ENCODE results near the gene C16orf89.

C16orf89 gene

DNA sequence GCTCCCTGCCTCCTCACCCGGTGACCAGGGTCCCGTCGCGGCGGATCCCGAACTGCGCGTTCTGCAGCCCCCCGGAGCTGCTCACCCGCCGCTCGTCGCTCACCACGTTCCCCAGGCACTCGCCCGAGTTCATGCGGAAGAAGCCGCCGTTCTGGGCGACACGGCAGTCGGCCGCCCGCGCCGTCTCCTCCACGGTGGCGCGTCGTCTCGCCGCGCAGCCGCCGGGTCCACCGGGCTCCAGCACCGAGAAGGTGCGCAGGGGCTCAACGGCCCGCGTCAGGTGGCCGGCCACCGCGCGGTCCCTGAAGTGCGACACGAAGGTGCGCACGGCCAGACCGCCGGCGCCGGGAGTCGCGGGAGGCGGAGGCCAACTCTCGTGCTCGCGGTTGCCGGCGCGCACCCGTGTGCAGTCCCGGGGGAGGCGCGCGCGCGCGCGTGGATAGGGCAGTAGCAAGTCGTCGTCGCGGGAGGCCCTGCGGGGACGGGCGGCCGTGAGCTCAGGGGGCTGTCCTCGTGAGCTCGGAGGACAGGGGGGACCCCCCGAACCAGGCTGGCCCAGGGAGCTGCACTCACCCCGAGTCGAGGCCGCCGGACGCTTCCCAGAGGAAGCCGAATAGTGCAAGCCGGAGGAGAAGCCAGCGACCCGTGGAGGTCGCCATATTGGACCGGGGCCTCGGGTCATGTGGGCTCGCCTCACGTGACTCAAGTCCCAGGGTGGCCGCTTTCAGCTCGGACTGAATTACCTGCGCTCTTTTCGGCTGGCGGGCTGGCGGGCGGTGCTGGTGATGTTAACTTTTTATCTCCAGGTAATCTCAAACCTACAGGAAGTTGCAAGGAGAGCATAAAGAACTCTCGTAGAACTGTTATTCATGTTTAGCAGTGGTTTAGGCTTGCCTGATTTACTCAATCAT, 32.2 kb downstream of the C16orf89 start, which contains the start of gene NAGPA:
TSS of gene NAGPA (minus strand) at position 680 of the 911 bp plus-strand sequence. CDS start at position 659, 21 bp downstream.
- Histone ChIP-seq H3K4me1 (ENCODE audit: insufficient read depth, insufficient read length) (peaks cover 5% of the 10 kb centered on the region), H3K9me3 (ENCODE audit: insufficient read depth, low read length) (no peaks in the 10 kb centered on the region), H3K27me3 (ENCODE audit: insufficient read depth, insufficient read length) (peaks cover 11% of the 10 kb centered on the region), H3K36me3 (ENCODE audit: insufficient read depth, insufficient read length, low read length) (peaks cover 22% of the 10 kb centered on the region), H3K9ac (ENCODE audit: insufficient read length, low read depth) (peak within 1 kb of the TSS; percentile 90), H3K4me3 (ENCODE audit: insufficient read length, low read depth) (peak within 1 kb of the TSS; percentile 96)
- TF ChIP-seq SUZ12 (IDR thresholded peaks at IDR 0.05; ENCODE audit: extremely low read depth, insufficient read depth, insufficient read length), result no peak
- peak; percentile 97 for TF ChIP-seq YY1 (IDR thresholded peaks at IDR 0.05; ENCODE audit: insufficient read depth, insufficient read length)
- DNase-seq (ENCODE audit: low read depth, low spot score), result peak; percentile 79

DNA sequence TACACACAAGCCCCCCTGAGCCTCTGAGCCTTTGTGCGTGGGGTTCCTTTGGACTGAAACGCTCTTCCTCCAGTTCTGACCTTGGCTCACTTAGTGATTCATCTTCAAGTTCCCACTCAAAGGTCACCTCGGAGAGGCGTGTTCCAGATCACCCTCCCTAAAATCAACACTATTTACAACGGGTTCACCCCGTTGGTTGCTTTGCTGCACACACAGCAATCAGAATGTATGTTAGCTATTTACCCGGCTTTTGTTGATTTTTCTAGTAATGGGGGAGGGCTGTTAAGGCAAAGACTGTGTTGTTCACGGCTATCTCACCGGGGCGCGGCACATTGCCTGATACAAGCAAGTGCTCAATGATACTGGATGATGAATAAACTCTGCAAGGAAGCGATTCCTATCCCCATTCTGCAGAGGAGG, 33.0 kb downstream of the C16orf89 start:
- Histone ChIP-seq H3K9ac (ENCODE audit: insufficient read length, low read depth) (peak overlapping the region; percentile 90), H3K27me3 (ENCODE audit: insufficient read depth, insufficient read length) (peaks cover 11% of the 10 kb centered on the region), H3K4me3 (ENCODE audit: insufficient read length, low read depth) (peak overlapping the region; percentile 96), H3K36me3 (ENCODE audit: insufficient read depth, insufficient read length, low read length) (peaks cover 28% of the 10 kb centered on the region), H3K9me3 (ENCODE audit: insufficient read depth, low read length) (no peaks in the 10 kb centered on the region), H3K4me1 (ENCODE audit: insufficient read depth, insufficient read length) (peaks cover 5% of the 10 kb centered on the region)
- TF ChIP-seq ZNF274 (IDR thresholded peaks at IDR 0.05; ENCODE audit: low read depth, low read length) (no peak), YY1 (IDR thresholded peaks at IDR 0.05; ENCODE audit: insufficient read depth, insufficient read length) (no peak), SUZ12 (IDR thresholded peaks at IDR 0.05; ENCODE audit: extremely low read depth, insufficient read depth, insufficient read length) (no peak)
- no peak for DNase-seq (ENCODE audit: low read depth, low spot score)

DNA sequence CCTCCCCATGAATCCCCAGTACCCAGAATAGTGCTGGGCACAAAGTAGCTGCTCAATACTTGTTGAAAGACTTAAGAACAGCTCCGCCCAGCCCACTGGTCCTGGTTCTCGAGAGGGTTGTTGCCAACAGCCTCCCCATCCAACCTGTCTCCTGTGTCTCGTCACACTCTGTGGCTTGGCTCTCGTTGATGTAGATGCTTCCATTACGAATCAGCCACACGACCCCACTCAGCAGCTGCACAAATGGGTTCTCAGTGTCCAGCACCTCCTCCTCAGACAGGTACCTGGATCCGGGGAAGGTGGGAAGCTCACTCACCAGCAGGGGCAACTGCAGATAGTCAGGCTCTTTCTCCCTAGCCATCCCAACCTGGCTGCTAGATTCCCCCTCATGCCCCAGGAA, 34.2 kb downstream of the C16orf89 start:
- peaks cover 38% of the 10 kb centered on the region for H3K36me3 ChIP-seq (ENCODE audit: insufficient read depth, insufficient read length, low read length)
- no peak overlapping the region for H3K4me3 ChIP-seq (ENCODE audit: insufficient read length, low read depth)
- H3K9ac ChIP-seq (ENCODE audit: insufficient read length, low read depth), result no peak overlapping the region
- TF ChIP-seq ZNF274 (IDR thresholded peaks at IDR 0.05; ENCODE audit: low read depth, low read length) (no peak), SUZ12 (IDR thresholded peaks at IDR 0.05; ENCODE audit: extremely low read depth, insufficient read depth, insufficient read length) (no peak)
- H3K4me1 ChIP-seq (ENCODE audit: insufficient read depth, insufficient read length), result peaks cover 4% of the 10 kb centered on the region
- no peak for DNase-seq (ENCODE audit: low read depth, low spot score)
- no peaks in the 10 kb centered on the region for H3K9me3 ChIP-seq (ENCODE audit: insufficient read depth, low read length)
- peaks cover 11% of the 10 kb centered on the region for H3K27me3 ChIP-seq (ENCODE audit: insufficient read depth, insufficient read length)

DNA sequence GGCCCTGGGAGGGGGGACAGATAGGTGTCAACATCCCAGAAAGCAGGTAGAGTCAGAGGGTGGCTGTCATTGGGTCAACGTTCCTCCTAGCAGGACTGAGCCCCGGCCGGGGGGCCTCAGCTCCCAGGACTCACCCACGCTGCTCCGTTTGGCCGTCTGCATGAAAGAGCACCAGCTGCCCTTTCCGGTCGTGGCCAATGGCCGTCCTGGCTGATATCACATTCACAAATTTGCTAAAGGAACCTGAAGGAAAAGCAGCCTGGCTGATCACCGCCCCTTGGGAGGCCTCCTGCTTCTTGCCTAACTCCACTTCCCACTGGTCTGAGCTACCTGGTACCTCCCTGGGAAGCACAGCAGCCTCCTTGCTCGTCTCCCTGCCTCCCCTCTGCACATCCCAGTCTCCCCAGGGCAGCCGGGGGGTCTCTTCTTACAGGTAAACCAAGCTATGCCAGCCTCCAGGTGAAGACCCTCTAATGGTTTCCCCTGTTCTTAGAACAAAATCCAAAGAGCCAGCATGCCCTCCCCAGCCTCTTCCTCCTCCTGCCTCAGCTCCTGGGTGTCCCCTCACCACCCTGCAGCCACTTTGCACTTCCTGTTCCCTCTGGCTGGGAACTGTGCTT, 35.4 kb downstream of the C16orf89 start:
- Histone ChIP-seq H3K4me1 (ENCODE audit: insufficient read depth, insufficient read length) (peaks cover 7% of the 10 kb centered on the region), H3K9me3 (ENCODE audit: insufficient read depth, low read length) (no peaks in the 10 kb centered on the region), H3K36me3 (ENCODE audit: insufficient read depth, insufficient read length, low read length) (peaks cover 38% of the 10 kb centered on the region), H3K4me3 (ENCODE audit: insufficient read length, low read depth) (no peak overlapping the region), H3K9ac (ENCODE audit: insufficient read length, low read depth) (no peak overlapping the region), H3K27me3 (ENCODE audit: insufficient read depth, insufficient read length) (peaks cover 11% of the 10 kb centered on the region)
- DNase-seq (ENCODE audit: low read depth, low spot score), result no peak
- TF ChIP-seq YY1 (IDR thresholded peaks at IDR 0.05; ENCODE audit: insufficient read depth, insufficient read length) (no peak), ZNF274 (IDR thresholded peaks at IDR 0.05; ENCODE audit: low read depth, low read length) (no peak), SUZ12 (IDR thresholded peaks at IDR 0.05; ENCODE audit: extremely low read depth, insufficient read depth, insufficient read length) (no peak)

DNA sequence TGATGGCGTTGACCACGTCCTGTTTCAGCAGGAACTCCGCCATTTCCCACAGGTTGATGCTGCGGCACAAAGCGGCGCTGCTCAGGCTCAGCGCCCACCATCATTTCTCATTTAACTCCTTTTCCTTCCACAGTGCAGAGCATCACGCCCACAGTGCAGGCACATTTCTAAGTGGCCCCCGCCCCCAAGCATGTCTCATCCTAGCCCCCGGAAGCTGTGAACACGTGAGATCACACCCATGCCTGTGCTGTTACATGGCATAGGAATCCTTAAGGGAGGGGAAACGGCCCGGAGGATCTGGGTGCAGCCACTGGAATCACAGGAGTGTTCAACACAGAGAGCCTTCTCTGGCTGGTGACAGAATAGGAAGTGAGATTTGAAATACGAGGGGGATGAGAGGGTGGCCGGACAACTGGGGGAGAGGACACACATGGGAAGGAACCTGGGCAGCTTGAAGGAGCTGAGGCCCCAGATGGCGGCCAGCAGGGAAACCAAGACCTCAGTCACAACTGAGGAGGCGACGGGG, 36.7 kb downstream of the C16orf89 start:
- H3K9ac ChIP-seq (ENCODE audit: insufficient read length, low read depth), result no peak overlapping the region
- H3K4me3 ChIP-seq (ENCODE audit: insufficient read length, low read depth), result no peak overlapping the region
- TF ChIP-seq SUZ12 (IDR thresholded peaks at IDR 0.05; ENCODE audit: extremely low read depth, insufficient read depth, insufficient read length), result no peak
- no peak for TF ChIP-seq YY1 (IDR thresholded peaks at IDR 0.05; ENCODE audit: insufficient read depth, insufficient read length)
- no peak for TF ChIP-seq ZNF274 (IDR thresholded peaks at IDR 0.05; ENCODE audit: low read depth, low read length)
- peaks cover 13% of the 10 kb centered on the region for H3K4me1 ChIP-seq (ENCODE audit: insufficient read depth, insufficient read length)
- peaks cover 46% of the 10 kb centered on the region for H3K36me3 ChIP-seq (ENCODE audit: insufficient read depth, insufficient read length, low read length)
- H3K9me3 ChIP-seq (ENCODE audit: insufficient read depth, low read length), result no peaks in the 10 kb centered on the region
- H3K27me3 ChIP-seq (ENCODE audit: insufficient read depth, insufficient read length), result peaks cover 11% of the 10 kb centered on the region
- DNase-seq (ENCODE audit: low read depth, low spot score), result no peak

DNA sequence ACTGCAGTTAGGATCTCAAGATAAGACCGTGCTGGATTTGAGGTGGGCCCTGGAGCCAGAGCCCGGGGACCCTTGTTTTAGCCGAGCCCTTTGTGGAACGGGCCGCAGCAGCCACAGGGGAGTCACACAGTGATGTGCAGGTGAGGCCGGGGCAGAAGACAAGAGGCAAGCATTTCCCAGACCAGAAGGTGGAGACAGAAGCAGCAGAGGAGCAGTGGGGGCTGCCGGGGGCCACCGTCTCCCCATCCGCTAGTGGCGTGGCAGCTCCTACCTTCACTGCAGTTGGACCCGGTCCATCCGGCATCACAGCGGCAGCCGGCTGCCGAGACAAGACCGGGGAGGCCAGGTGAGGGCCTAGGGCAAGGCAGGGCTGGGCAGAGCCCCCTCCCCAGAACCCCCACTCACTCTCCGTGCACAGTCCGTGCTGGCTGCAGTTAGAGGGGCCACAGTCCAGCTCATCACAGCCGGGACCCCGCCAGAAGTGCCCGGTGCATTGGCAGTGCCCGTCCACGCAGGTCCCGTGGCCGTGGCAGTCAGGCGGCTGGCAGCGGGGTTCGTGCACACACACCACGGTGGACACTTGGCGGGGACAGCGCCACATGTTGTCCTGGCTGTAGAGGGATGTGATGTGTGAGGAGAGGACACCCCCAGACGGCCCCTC, 38.1 kb downstream of the C16orf89 start:
- Histone ChIP-seq H3K9me3 (ENCODE audit: insufficient read depth, low read length) (no peaks in the 10 kb centered on the region), H3K36me3 (ENCODE audit: insufficient read depth, insufficient read length, low read length) (peaks cover 46% of the 10 kb centered on the region), H3K4me1 (ENCODE audit: insufficient read depth, insufficient read length) (peaks cover 11% of the 10 kb centered on the region), H3K27me3 (ENCODE audit: insufficient read depth, insufficient read length) (peaks cover 2% of the 10 kb centered on the region), H3K9ac (ENCODE audit: insufficient read length, low read depth) (no peak overlapping the region), H3K4me3 (ENCODE audit: insufficient read length, low read depth) (no peak overlapping the region)
- no peak for TF ChIP-seq SUZ12 (IDR thresholded peaks at IDR 0.05; ENCODE audit: extremely low read depth, insufficient read depth, insufficient read length)
- no peak for TF ChIP-seq YY1 (IDR thresholded peaks at IDR 0.05; ENCODE audit: insufficient read depth, insufficient read length)
- TF ChIP-seq ZNF274 (IDR thresholded peaks at IDR 0.05; ENCODE audit: low read depth, low read length), result no peak
- DNase-seq (ENCODE audit: low read depth, low spot score), result no peak
